GM23248 (cell line): ENCODE results near the gene ADAM15. TPM values are rescaled to one million over a fixed set of nuclear protein-coding genes. Genes with fewer than 3 reads are reported as not detected.

Experiments used
- DNase-seq: peaks from one replicate; pipeline ENCODE4 v3.0.0-alpha.2; 2015
- H2AFZ ChIP-seq: fragments of 200-600 bp; sonication (generic); 2 replicates; pipeline ENCODE4 v1.6.1; 2016; ENCODE audit warnings: antibody characterized with exemption
- H3F3A ChIP-seq: fragments of 200-600 bp; sonication (generic); 2 replicates; pipeline ENCODE4 v1.6.1; 2016; ENCODE audit warnings: mild to moderate bottlenecking, antibody characterized with exemption, mixed run types; ENCODE audit not compliant: insufficient read depth
- H3K27ac ChIP-seq: fragments of 200-600 bp; sonication (generic); 2 replicates; pipeline ENCODE4 v1.5.1; 2016; ENCODE audit warnings: mild to moderate bottlenecking
- H3K27me3 ChIP-seq: fragments of 200-600 bp; sonication (generic); replicated peaks from 2 replicates; pipeline ENCODE4 v1.6.1; 2016; ENCODE audit warnings: mild to moderate bottlenecking; ENCODE audit not compliant: insufficient read depth
- H3K36me3 ChIP-seq: fragments of 200-600 bp; sonication (generic); 2 replicates; pipeline ENCODE4 v1.6.1; 2016; ENCODE audit warnings: low read depth, mild to moderate bottlenecking
- H3K4me1 ChIP-seq: fragments of 200-600 bp; sonication (generic); 2 replicates; pipeline ENCODE4 v1.6.1; 2016; ENCODE audit warnings: mild to moderate bottlenecking; ENCODE audit not compliant: insufficient read depth
- H3K4me2 ChIP-seq: fragments of 200-600 bp; sonication (generic); one replicate; pipeline ENCODE4 v1.6.1; 2016; ENCODE audit warnings: mild to moderate bottlenecking; ENCODE audit not compliant: unreplicated experiment
- H3K4me3 ChIP-seq: fragments of 200-600 bp; sonication (generic); 2 replicates; pipeline ENCODE4 v1.5.1; 2016; ENCODE audit warnings: mild to moderate bottlenecking
- H3K79me2 ChIP-seq: fragments of 200-600 bp; sonication (generic); 2 replicates; pipeline ENCODE4 v1.6.1; 2016; ENCODE audit warnings: mild to moderate bottlenecking; ENCODE audit not compliant: insufficient read depth
- H3K9ac ChIP-seq: fragments of 200-600 bp; sonication (generic); 2 replicates; pipeline ENCODE4 v1.6.1; 2016; ENCODE audit warnings: mild to moderate bottlenecking
- H3K9me2 ChIP-seq: fragments of 200-600 bp; sonication (generic); 2 replicates; pipeline ENCODE4 v1.6.1; 2016; ENCODE audit warnings: mixed run types, mild to moderate bottlenecking, moderate library complexity; ENCODE audit not compliant: insufficient read depth
- H3K9me3 ChIP-seq: fragments of 200-600 bp; sonication (generic); one replicate; pipeline ENCODE4 v1.6.1; 2017; ENCODE audit warnings: low read depth
- H4K20me1 ChIP-seq: fragments of 200-600 bp; sonication (generic); 2 replicates; pipeline ENCODE4 v1.6.0; 2016; ENCODE audit not compliant: insufficient read depth
- EZH2 ChIP-seq: fragments of 200-600 bp; sonication (generic); IDR thresholded peaks from 2 replicates; pipeline ENCODE4 v1.6.1; 2018; ENCODE audit warnings: antibody characterized with exemption, mild to moderate bottlenecking; ENCODE audit not compliant: insufficient read depth, poor library complexity, severe bottlenecking
- EZH2phosphoT487 ChIP-seq: fragments of 200-600 bp; sonication (generic); IDR thresholded peaks from 2 replicates; pipeline ENCODE4 v1.6.1; 2018; ENCODE audit warnings: antibody characterized with exemption, moderate library complexity, mild to moderate bottlenecking, low read depth; ENCODE audit not compliant: insufficient read depth
- WGBS, 2 experiments: methylation state at CpG; one replicate each; pipeline ENCODE4 v1.1.6; 2015 to 2017; ENCODE audit warnings: low lambda C conversion rate in 2 of 2, low coverage in 1 of 2; ENCODE audit errors: missing lambda C conversion rate in 2 of 2; 5-methylcytosine and 5-hydroxymethylcytosine counted together
- in situ Hi-C: fragments of 300-500 bp; cut with MboI; formaldehyde crosslinking; loops from 2 replicates; pipeline ENCODE4 v1.15.0; 2020
- polyA plus RNA-seq: library from polyadenylated mRNA; unstranded; fragments of >200 nt; fragmentation: Nextera tagmentation; extraction: Ambion mirVana; gene quantifications from 2 replicates; pipeline ENCODE4 v1.2.1, GENCODE V29; 2016
- total RNA-seq: library from RNA; depleted of rRNA; stranded (reverse); fragments of >200 nt; shearing (Covaris generic); gene quantifications from 2 replicates; pipeline ENCODE4 v1.2.3, GENCODE V29; 2014

ADAM15 gene
- total and polyA plus RNA-seq, 2 experiments from 2014 or later = 73.0 to 85.6 TPM

DNA sequence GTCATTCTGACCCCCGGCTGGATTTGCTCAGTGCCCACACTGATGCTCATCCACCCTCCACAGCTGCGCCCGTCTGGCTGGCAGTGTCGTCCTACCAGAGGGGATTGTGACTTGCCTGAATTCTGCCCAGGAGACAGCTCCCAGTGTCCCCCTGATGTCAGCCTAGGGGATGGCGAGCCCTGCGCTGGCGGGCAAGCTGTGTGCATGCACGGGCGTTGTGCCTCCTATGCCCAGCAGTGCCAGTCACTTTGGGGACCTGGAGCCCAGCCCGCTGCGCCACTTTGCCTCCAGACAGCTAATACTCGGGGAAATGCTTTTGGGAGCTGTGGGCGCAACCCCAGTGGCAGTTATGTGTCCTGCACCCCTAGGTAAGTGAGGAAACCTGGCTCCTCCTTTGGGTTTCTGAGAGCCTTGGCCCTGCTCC is 6.7 kb downstream of the ADAM15 start:
- H3F3A ChIP-seq = no peaks in the 10 kb centered on the region
- no peak for TF ChIP-seq EZH2phosphoT487
- TF ChIP-seq EZH2 = no peak
- H2AFZ ChIP-seq = no peak overlapping the region
- H3K4me1 ChIP-seq = no peaks in the 10 kb centered on the region
- no peaks in the 10 kb centered on the region for H3K9me3 ChIP-seq
- no peak for DNase-seq
- 96 to 98% methylated on average over 13 of the region's 13 CpGs for WGBS, 2 experiments
- no peaks in the 10 kb centered on the region for H3K27me3 ChIP-seq
- H3K4me2 ChIP-seq = no peak overlapping the region
- in situ Hi-C loops = no loop called here
- no peaks in the 10 kb centered on the region for H4K20me1 ChIP-seq
- H3K27ac ChIP-seq = no peak overlapping the region
- H3K9ac ChIP-seq = no peak overlapping the region
- H3K79me2 ChIP-seq = no peaks in the 10 kb centered on the region
- H3K4me3 ChIP-seq = no peak overlapping the region
- H3K9me2 ChIP-seq = no peaks in the 10 kb centered on the region
- no peaks in the 10 kb centered on the region for H3K36me3 ChIP-seq

DNA sequence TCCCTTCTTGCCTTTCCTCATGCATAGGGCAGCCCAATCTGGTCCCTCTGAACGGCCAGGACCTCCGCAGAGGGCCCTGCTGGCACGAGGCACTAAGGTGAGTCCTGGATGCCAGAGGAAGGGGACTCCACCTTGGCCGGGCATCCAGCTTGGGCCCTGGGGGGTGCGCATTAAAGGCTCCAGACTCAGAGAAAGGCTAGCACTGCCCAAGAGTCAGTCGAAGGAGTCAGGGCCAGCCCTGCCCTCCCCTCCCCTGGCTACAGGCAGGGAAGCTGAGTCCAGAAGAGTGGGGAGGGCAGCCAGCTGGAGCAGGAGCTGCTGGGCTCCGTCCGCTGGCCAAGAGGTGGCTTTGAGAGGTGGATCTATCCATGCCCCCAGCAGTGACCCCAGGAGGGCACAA is 9.6 kb downstream of the ADAM15 start:
- in situ Hi-C loops = no loop called here
- no peak overlapping the region for H3K4me2 ChIP-seq
- H3K27ac ChIP-seq = no peak overlapping the region
- no peaks in the 10 kb centered on the region for H4K20me1 ChIP-seq
- no peak overlapping the region for H2AFZ ChIP-seq
- peaks cover 3% of the 10 kb centered on the region; the same call in 1 of the 2 replicates for H3K79me2 ChIP-seq
- peaks cover 3% of the 10 kb centered on the region; the same call in 1 of the 2 replicates for H3K4me1 ChIP-seq
- no peak for TF ChIP-seq EZH2phosphoT487
- no peaks in the 10 kb centered on the region for H3K27me3 ChIP-seq
- no peaks in the 10 kb centered on the region for H3F3A ChIP-seq
- H3K9me2 ChIP-seq = no peaks in the 10 kb centered on the region
- H3K9me3 ChIP-seq = no peaks in the 10 kb centered on the region
- 67 to 70% methylated on average over 6 to 8 of the region's 8 CpGs for WGBS, 2 experiments
- DNase-seq = no peak
- H3K36me3 ChIP-seq = no peaks in the 10 kb centered on the region
- no peak overlapping the region for H3K9ac ChIP-seq
- H3K4me3 ChIP-seq = no peak overlapping the region

DNA sequence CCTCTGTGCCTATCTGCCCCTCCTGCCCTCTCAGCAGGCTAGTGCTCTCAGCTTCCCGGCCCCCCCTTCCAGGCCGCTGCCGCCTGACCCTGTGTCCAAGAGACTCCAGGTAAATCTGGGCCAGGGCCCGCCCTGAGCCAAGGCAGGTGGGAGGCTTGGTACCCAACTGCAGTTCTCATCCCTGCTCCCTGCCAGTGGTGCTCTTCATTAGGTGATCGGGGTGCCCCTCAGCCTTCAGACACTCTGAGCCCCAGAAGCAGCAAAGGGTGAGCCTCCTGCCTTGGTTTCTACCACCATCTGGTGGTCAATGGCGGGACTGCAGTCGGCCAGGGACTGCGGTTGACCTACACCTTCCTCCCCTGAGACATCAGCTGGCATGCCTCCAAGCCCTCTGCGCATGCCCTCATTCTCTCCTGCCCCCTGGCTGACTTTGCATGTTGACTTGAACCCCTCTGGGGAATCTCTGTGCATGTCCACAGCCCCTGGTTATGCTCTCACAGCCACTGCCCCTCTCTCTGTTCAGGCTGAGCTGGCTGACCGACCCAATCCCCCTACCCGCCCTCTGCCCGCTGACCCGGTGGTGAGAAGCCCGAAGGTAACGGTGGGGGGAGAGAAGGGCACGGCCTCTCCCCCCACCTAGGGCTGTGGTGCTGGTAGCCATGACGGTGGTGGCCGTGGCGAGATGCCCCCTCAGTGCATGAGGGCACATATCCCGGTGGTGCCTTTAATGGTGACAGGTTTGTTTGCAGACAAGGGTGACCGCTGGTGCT is 10.4 kb downstream of the ADAM15 start:
- H3K9ac ChIP-seq = no peak overlapping the region
- H3F3A ChIP-seq = no peaks in the 10 kb centered on the region
- in situ Hi-C loops = no loop called here
- no peak overlapping the region for H3K4me3 ChIP-seq
- H3K4me2 ChIP-seq = no peak overlapping the region
- H2AFZ ChIP-seq = no peak overlapping the region
- DNase-seq = peak; percentile 75
- no peaks in the 10 kb centered on the region for H3K27me3 ChIP-seq
- H3K27ac ChIP-seq = no peak overlapping the region
- whole genome bisulfite sequencing, 2 experiments = 41 to 46% methylated on average over 21 of the region's 21 CpGs
- H4K20me1 ChIP-seq = no peaks in the 10 kb centered on the region
- H3K9me3 ChIP-seq = no peaks in the 10 kb centered on the region
- no peak for TF ChIP-seq EZH2
- TF ChIP-seq EZH2phosphoT487 = no peak
- H3K79me2 ChIP-seq = peaks cover 3% of the 10 kb centered on the region; the same call in 1 of the 2 replicates
- no peaks in the 10 kb centered on the region for H3K9me2 ChIP-seq
- peaks cover 3% of the 10 kb centered on the region; the same call in 1 of the 2 replicates for H3K4me1 ChIP-seq
- H3K36me3 ChIP-seq = no peaks in the 10 kb centered on the region

DNA sequence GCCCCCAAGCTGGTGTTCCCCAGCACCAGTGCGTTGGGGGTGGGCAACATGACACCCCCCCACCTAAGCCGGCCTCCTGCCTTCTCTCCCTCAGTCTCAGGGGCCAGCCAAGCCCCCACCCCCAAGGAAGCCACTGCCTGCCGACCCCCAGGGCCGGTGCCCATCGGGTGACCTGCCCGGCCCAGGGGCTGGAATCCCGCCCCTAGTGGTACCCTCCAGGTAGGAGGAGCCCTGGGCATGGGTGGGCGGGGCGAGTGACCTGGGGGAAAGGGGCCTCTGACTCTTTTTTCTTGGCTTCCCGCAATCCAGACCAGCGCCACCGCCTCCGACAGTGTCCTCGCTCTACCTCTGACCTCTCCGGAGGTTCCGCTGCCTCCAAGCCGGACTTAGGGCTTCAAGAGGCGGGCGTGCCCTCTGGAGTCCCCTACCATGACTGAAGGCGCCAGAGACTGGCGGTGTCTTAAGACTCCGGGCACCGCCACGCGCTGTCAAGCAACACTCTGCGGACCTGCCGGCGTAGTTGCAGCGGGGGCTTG is 11.1 kb downstream of the ADAM15 start:
- Histone ChIP-seq H3K4me1 (peaks cover 3% of the 10 kb centered on the region; the same call in 1 of the 2 replicates), H3K9ac (no peak overlapping the region), H3K4me2 (no peak overlapping the region), H4K20me1 (no peaks in the 10 kb centered on the region), H3K79me2 (peaks cover 3% of the 10 kb centered on the region; the same call in 1 of the 2 replicates), H2AFZ (no peak overlapping the region), H3K9me2 (no peaks in the 10 kb centered on the region), H3F3A (no peaks in the 10 kb centered on the region), H3K4me3 (no peak overlapping the region), H3K9me3 (no peaks in the 10 kb centered on the region), H3K27me3 (no peaks in the 10 kb centered on the region), H3K36me3 (no peaks in the 10 kb centered on the region), H3K27ac (no peak overlapping the region)
- TF ChIP-seq EZH2 = no peak
- no peak for TF ChIP-seq EZH2phosphoT487
- peak; percentile 11 for DNase-seq
- WGBS, 2 experiments = 47 to 52% methylated on average over 20 to 29 of the region's 29 CpGs
- in situ Hi-C loops = no loop called here
